GM21390 (cell line): ENCODE measurements around the gene WIZ.
"Not testable (repeated sequence)": the region's sequence is repeated elsewhere in the genome, so short reads cannot be mapped to it uniquely, and the experiment has no call there.

Source experiments
- ATAC-seq: cut with Tn5 transposase; IDR thresholded peaks from one replicate; pipeline ENCODE4 v1.9.1; 2021; ENCODE audit not compliant: unreplicated experiment

The WIZ gene

GRCh38 chr19:15411351-15411750, 38.4 kb downstream of the WIZ start:
- not testable (repeated sequence) for ATAC-seq

- no peak for ATAC-seq
Measured at GRCh38 chr19:15404780-15405211, 45.0 kb downstream of the WIZ start.

- ATAC-seq: no peak
Measured at GRCh38 chr19:15404097-15404779, 45.5 kb downstream of the WIZ start.

- no peak for ATAC-seq
Measured at GRCh38 chr19:15403151-15403531, 46.6 kb downstream of the WIZ start.

GRCh38 chr19:15402411-15403150, 47.2 kb downstream of the WIZ start:
- no peak for ATAC-seq

GRCh38 chr19:15401397-15401710, 48.4 kb downstream of the WIZ start:
- no peak for ATAC-seq

GRCh38 chr19:15400521-15401396, 49.0 kb downstream of the WIZ start:
- ATAC-seq: no peak

- ATAC-seq: no peak
Measured at GRCh38 chr19:15399635-15400034, 50.1 kb downstream of the WIZ start.

- no peak for ATAC-seq
Measured at GRCh38 chr19:15399234-15399515, 50.6 kb downstream of the WIZ start.

GRCh38 chr19:15398501-15399233, 51.1 kb downstream of the WIZ start:
- no peak for ATAC-seq

- ATAC-seq: no peak
Measured at GRCh38 chr19:15397782-15398181, 52.0 kb downstream of the WIZ start.

GRCh38 chr19:15397236-15397635, 52.5 kb downstream of the WIZ start:
- ATAC-seq: no peak

- ATAC-seq: no peak
Measured at GRCh38 chr19:15396436-15396835, 53.3 kb downstream of the WIZ start.

GRCh38 chr19:15395251-15395650, 54.5 kb downstream of the WIZ start:
- ATAC-seq: not testable (repeated sequence)

GRCh38 chr19:15394426-15394825, 55.3 kb downstream of the WIZ start:
- no peak for ATAC-seq

- no peak for ATAC-seq
Measured at GRCh38 chr19:15393963-15394362, 55.8 kb downstream of the WIZ start.

- ATAC-seq: no peak
Measured at GRCh38 chr19:15390814-15391213, 58.9 kb downstream of the WIZ start.

GRCh38 chr19:15381864-15382263, 67.9 kb downstream of the WIZ start:
- ATAC-seq: no peak

GRCh38 chr19:15381429-15381828, 68.3 kb downstream of the WIZ start:
- ATAC-seq: no peak

- peak; percentile 12 for ATAC-seq
Measured at GRCh38 chr19:15379999-15380647, 69.6 kb downstream of the WIZ start.
